Activated CD8-positive, alpha-beta memory T cell treated with anti-CD3 and anti-CD28 coated beads for 48 hours (primary cell): Measurements from ENCODE around the gene ARID5B.
"Not testable (repeated sequence)": the region's sequence is repeated elsewhere in the genome, so short reads cannot be mapped to it uniquely, and the experiment has no call there.

Experiments
- DNase-seq, 3 experiments: peaks; one replicate each; pipeline ENCODE4 v3.0.0-alpha.2; 2020; ENCODE audit warnings: low read depth in 2 of 3, low spot score in 2 of 3

ARID5B gene

DNA sequence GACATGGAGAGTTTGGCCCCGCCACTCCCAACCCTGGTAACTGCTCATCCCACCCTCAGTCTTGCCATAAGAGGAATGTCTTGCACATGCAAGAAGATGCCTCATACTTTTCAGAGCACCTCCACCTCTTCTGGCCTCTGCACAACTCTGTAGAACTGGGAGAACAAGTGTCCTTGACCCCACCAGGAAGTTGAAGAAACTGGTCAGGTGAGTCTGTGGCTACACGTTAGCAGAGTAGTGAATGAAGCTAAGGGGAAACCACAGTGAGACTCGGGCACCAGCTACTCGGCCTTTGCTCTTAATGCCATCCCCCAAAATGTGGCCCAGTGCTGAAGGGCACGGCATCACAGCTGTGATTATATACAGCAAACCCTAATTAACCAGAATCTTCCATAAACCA is 110.1 kb downstream of the ARID5B start:
- DNase-seq: no peak

DNA sequence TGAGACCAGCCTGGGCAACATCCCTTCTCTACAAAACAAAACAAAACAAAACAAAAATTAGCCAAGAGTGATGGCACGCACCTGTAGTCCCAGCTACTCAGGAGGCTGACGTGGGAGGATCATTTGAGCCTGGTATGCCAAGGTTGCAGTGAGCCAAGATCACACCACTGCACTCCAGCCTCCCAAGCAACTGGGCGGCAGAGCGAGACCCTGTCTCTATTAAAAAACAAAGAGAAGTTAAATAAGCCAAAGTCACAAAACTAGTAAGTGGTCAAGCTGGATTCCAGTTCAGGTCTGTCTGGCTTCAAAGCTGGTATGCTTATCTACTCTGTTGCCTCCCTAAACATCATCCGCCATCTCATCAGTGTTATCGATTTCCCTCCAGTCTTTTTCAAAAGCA is 110.8 kb downstream of the ARID5B start:
- DNase-seq: no peak

DNA sequence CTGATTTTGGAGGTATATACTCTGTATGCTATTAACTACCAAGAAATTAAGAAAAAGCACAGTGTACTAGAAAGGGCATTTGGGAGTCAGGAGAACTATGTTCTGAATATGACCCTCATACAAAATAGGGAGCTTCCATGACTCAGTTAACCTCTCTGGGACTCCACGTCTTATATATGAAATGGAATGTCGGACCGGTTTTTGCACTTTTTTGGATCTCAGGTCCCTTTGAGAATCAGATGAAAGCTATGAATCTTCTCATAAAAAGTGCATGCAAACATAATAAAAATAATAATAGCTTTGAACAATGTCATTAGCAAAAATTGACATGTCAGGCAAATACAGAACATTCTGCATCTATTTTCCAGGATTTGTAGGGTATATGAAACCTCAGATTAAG is 113.0 kb downstream of the ARID5B start:
- DNase-seq: no peak

DNA sequence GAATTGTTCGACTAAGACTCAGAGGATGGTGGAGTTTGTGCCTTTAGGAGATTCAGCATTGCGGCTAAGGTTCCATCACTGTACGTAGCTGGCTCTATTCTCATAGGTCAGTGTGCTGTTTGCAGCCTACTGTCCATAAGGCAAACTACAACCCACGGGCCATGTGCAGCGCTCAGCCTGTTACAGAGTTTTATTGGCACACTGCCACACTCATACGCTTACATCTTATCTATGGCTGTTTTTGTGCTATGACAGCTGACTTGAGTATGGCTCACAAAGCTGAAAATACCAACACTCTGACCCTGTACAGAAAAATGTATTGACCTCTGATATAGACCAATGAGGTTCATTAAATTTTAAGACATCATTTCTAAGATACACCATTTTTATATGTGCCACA is 114.5 kb downstream of the ARID5B start:
- DNase-seq: no peak

DNA sequence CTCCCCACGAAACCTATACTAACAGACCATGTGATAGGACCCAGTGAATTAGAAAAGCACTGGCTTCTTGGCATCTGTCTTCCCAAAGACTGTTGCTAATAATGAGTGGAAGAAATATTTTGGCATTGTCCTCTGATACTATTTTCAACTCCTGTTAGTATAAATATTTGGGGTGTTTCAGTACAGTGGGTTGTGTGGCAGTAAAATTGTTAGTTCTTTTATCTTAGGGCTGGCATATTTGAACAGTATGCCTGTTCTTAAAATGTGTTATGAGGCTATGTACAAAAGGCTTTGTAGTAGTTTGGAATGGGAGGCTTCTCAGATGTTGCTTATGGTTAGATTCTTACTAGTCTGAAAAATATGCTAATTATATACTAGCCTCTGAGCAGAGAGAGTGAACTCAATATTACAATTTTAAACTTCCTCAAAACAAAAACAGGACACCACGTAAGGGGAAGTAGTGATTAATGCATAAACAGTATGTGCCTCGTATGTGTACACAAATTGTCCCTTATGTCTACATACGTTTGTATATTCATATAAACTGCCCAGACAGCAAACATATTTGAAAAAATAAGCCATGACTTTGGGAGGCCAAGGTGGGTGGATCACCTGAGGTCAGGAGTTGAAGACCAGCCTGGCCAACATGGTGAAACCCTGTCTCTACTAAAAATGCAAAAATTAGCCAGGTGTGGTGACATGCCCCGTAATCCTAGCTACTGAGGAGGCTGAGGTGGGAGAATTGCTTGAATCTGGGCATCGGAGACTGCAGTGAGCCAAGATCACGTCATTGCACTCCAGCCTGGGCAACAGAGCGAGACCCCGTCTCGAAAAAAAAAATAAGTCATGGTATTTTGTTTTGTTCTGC is 115.4 kb downstream of the ARID5B start:
- DNase-seq: no peak

DNA sequence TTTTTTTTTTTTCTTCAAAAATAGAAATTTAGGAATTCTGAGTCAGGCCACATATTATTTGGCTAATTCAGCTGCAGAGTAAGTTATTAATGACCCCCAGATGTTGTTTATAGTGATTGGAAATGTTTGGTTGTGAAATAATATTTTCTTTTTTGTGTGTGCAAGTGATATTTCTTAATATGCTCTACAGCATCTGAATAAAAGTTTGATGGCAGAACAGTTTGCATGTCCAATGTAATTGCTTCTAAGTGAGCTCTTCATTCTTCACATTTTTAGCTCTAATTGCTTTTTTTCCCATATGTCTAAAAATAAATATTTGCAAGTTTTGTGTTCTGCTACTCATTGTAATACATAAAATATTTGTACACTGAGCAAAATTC is 116.0 kb downstream of the ARID5B start:
- DNase-seq: no peak

DNA sequence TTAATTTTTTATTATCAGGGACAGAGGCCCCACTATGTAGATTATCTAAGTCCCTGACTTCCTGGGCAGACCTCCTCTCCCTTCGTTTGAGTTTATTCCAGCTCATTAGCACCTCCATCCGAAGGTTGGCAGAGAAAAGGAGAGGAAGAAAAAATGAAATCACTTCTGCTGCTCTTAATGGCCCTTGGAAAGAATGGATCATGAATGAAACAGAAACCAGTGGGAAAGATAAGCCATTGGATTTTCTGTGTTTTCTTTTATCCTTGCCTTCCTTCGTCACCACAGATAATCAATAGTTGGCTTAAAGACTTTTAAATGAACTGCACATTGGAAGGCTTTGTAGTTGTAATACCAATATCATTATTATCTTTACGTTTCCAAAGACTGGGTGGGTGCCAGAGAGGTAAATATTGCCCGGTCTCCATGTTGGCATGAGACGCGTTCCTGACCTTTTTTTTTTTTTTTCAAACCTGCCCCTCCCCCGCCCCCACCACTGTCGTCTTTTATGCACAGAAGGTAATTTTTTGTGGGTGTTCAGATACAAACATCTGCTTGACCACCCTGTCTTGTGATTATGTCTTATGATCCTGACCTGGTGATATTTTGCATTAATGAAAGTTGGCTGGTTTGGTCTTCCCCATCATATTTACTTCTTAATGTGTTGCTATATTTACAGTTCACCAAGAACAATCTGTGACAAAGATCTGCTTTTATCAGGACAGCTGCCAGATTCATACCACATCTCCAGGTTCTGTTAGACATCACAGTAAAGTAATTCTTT is 116.8 kb downstream of the ARID5B start:
- no peak for DNase-seq

DNA sequence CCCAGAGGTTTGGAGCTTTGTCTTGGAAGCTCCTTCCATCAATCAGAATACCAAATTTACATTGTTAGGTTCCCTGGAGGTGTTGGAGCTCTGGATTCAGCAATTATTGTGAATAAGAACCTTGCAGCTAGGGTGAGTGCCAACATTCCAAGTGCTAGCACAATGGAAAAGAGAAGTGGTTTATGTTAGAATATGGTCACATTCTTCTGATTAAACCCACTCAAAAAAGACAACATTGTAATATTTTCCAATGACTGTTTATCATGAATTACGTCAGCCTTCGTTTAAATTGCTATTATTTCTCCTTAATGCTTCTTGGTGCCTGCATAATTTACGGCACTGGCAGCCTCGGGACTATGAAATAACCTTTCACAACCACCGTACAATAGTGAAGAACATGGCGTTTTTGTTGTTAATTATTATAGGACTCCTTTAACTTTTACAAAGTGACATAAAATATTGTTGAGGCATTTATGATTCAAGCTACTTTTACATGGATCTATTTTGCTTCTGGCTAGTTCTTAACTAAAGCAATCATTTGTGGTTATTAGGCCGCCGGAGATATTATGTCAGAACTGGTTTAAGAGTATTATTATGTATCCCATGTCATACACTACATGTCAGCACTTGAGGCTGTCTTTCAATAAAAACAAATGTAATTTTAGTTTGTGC is 117.7 kb downstream of the ARID5B start:
- no peak for DNase-seq

DNA sequence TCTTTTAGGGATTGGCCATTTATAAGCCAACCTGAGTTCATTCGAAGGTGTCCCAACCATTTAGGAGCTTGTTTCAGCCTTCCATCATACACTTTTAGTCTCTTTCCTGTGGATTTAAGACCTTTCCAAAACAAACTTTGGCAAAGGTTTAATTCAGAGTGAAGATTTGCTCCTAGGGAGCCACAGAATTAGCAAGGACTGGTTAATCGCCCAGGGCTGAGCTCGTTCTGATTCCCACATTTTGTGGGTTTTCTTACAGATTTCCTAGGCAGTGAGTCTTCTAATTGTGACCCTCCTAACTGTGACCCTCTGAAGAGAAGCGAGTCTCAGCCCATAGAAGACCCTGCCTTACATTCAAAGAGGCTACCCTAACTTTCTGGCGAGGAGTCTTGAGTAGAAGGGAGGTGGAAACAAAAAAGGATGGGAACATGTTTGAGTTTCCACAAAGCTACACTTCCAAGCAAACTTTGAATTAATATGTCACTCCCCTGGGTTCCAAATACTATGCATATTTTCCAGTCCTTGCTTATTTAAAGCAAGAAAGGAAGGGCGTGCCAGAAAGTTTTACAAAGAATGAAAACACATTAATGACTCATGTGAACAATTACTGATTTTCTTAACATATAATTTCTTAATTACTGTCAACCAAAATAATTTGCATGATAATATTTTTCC is 118.3 kb downstream of the ARID5B start:
- DNase-seq: no peak

DNA sequence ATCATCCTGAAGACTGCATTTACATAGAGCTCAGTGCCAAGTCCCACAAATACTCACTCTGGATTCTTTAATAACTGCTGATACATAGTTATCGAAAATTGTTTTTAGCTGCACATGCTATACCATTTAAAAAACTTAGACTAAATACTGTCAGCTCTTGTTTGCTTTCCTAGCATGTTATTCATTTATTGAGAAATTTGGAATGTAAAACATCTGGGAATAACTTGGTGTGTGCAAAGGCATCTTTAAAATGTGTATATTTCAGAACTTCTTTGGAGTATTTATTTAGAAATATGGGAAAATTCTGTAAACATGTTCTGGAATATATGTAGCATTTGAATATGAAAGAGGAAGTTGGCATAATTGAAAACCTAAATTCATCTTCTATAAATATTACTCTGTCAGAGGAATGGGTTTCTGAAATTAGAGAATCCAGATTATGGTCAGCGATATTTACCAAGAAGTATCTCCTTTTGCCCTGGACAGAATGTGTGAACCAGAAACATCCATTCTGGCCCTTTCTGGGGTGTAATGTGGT is 119.7 kb downstream of the ARID5B start:
- no peak for DNase-seq

DNA sequence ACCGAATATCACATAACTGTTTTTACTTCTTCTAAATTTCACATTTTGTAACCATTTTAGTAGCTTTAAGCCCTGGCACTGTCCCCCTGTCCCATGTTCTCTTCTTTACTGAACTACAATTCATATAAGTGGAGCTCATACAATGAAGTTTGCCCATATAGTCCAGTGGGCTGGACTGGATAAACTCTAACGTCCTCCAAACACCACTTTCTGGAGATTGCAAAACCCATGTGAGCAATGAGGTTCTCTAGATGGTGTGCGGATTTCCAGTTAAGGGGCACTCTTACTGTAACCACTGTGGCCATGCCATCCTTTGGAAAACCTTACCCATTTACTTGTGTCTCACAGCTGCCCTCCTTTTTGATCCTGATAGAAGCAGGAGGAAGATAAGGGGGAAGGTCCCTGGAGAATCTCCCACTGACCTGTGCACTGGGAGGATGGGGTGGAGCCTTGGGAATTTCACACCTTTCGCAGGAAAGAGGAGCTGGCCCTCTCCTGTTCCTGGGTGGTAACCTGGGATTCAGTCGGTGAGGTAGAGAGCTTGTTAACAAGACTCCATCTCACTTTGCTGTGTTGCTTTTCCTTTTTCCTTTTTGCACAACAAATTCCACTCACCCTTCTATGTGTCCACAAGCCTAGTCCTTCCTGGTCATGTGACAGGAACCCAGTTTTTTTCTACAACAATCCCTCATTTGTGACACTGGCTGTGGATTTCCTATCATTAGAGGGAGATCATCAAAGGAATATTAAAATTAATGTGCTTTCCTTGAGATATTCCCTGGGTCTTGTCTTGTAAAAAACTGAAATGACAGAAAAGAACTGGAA is 120.7 kb downstream of the ARID5B start:
- DNase-seq: no peak

DNA sequence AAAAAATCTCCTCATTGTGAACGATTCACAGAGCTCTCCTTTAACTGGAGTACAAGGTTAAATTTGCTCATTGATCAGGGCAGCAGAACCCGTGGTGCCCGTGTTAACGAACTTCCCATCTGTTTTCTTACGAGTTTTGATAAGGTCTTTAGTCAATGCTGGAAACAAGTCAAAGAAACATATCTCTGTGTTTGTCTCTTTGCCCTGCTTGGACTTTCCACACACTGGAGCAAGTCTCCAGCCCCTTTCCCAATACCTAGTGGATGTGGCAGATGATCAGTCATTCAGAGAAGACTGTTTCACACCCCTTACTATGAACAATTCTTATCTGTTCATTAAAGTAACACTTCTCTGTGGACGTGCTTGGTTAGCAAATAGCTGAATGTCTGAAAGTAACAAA is 121.3 kb downstream of the ARID5B start:
- DNase-seq: no peak

DNA sequence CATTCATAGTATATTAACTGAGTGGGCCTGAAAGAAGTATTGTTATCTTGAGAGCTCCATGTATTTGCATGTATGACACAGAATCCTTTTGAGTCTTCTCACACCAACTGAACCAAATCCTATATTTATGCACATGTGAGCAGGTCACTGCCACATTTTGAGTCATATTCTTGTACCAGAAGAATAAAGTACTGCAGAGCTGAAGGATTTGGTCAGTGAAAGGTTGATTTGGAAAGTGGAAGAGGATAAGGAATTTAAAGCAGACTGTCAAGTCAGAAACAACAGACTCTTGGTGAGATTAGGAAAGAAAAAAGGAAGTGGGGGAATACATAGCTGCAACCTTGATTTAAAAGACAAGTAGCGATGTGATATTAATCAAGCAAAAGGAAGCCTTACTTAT is 121.8 kb downstream of the ARID5B start:
- no peak for DNase-seq

DNA sequence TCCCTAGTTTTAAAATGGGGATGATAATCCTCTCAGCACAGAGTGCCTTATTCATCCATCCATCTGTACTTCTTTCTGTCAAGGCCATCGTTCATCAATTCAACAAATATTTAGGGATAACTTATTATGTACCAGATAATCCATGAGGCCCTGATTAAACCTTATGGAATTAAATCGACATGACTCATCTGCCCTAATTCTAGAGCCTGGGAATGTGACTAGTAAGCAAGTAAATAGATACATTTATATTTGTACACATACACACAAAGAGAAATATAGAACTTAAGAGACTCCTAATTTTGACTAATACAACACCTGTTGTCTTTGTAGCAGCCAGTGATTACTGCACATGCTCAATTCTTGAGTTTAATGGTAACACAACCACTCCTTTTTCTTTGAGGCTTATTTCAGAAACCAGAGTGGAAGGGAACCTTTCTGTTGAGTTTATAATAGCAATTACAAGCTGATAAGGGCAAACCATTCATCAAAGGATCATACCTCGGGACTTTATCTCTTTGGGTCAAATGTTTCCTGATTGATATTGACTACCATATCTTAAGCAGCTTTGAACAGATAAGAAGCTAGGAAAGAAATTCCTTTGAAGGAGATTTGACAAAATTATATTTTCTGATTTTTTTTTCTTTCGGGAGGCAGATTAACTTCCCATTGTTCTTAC is 122.7 kb downstream of the ARID5B start:
- no peak for DNase-seq

DNA sequence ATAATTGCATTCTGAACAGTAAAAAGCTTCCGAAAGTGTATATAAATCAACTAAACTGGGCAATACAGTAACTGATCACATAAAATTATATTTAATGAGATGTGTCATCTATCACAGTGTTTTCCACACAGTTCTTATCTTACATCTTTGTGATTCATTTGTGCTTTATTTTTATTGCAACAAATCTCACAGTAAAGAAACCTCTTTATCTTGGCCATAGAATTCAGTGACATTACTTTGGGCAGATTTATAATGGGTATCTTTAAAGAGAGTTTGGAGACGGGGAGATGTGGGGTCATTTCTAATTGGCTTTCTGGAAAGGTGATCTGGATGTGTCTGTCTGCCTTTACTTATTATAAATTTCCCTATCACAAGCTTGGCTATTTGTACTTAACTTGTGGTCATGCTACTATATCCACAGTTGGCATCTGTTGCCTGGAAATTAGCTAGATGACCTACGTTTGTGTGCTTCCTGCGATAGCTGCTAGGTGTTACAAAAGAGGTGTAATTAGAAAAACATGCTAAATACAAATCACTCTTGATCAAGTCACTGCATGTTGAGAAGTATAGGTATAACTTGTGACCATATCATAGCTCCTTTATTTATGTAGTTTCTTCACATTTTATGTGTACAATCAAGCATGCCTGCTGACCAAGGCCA is 123.8 kb downstream of the ARID5B start:
- DNase-seq: no peak

DNA sequence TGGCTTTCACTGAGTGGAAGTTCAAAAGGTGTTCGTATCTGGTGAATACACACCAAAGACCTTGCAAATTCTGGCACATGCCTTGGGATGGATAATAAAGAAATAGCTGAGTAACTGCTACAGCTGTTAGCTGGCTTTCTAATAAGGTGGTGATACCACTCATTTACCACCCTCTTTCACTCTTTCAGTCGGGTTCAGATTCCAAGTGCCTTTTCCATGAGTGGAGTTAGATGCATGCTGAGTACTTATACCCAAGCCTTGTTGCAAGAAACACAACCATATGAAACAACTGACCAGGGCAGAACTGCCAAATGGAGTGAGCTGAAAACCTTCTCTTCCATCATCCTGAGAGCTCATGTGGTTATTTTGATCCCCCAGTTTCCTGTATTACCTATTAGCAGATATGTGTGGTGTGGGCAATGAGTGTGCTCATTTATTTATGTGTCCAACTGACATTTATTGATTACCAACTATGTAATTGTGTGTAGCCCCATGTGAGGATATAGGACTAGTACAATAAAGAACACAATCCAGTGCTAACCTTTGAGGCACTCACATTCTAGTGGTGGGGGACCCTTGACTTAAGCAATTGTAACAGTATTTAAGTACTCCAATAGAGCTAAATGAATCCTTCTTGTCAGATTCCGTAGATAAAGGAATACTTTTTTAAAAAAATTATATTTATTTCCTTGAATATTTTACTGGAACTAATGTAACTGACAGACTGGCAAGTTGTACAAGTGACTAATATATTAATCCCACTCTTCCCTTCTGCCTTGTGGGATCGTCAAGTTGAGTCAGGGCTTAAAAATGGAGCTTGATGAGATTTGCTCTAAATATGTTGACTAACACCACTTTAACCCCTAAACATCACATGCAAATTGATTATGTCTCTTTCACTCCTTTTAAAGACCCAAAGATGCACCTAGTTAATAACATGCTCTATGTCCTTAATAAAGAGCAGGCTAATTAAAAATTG is 124.7 kb downstream of the ARID5B start:
- no peak for DNase-seq

DNA sequence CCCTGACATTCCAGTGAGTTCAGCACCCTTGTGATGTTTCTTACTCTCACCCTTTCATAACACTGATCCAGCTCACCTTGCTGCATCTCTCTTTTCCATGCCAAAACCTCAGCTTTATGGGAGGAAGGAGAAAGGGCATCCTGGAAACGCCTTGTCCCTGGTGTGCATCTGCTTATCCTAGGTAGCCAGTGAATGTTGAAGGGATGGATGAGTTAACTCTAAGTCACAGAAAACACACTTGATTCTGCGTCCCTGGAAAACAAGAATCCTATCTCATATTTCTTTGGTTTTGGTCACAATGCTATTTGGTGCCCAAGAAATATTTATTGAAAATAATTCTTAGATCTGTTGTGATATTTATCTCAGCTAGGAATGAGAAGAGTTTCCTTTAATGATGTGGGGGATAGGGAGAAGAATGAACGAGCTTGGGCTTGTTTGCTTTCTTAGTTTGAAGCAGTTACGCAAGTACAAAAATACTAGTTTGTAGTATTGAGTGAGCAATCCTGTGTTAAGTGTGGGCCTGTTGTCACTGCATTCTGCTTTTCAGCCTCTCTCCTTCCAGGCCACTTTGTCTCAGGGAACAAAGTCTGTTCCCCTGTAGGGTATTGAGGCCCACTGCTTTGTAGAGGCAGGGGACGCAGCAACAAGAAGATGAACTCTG is 126.5 kb downstream of the ARID5B start:
- DNase-seq: no peak

DNA sequence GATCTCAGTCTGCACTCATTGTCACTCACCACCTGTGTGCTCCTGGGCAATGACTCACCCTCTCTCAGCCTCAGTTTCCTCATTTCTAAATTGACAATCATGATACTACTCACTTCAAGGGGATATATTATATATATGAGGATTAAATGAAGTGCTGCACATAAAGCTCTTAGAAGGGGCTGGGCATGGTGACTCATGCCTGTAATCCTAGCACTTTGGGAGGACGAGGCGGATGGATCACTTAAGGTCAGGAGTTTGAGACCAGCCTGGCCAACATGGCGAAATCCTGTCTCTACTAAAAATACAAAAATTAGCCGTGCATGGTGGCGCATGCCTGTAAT is 127.0 kb downstream of the ARID5B start:
- not testable (repeated sequence) for DNase-seq
